Measurements from ENCODE around the gene ZBTB7C. TPM values are rescaled to one million over a fixed set of nuclear protein-coding genes. Genes with fewer than 3 reads are reported as not detected.

Gene ZBTB7C
- total RNA-seq, 1 experiment from 2014 or later = 0.33 TPM

- H3K4me1 Mint-ChIP-seq = peaks cover 4 to 5% of the 10 kb centered on the region in 2 experiments
- Histone ChIP-seq H4K20me1 (ENCODE audit: control insufficient read depth, insufficient read depth, insufficient read length) (no peaks in the 10 kb centered on the region), H3K23ac (ENCODE audit: insufficient read length, low read depth, low read length) (no peak overlapping the region), H2AK5ac (ENCODE audit: insufficient read length, low read length) (no peak overlapping the region), H4K5ac (ENCODE audit: insufficient read length, low read depth, low read length) (no peak overlapping the region), H3K79me2 (ENCODE audit: insufficient read depth, low read length) (no peaks in the 10 kb centered on the region), H3K27ac (ENCODE audit: insufficient read length, low read depth, low read length) (no peak overlapping the region), H3K23me2 (ENCODE audit: insufficient read length, low read depth, low read length, poor library complexity, severe bottlenecking) (no peaks in the 10 kb centered on the region), H2AFZ (ENCODE audit: low read length) (no peak overlapping the region), H3K9ac (ENCODE audit: extremely low read depth, insufficient read length, low read length) (no peak overlapping the region), H3K79me1 (ENCODE audit: insufficient read depth, low read depth, low read length, poor library complexity, severe bottlenecking) (no peaks in the 10 kb centered on the region), H2BK120ac (ENCODE audit: low read depth, low read length, poor library complexity, severe bottlenecking) (no peak overlapping the region), H2BK5ac (ENCODE audit: insufficient read length, low read length) (no peak overlapping the region), H3T11ph (ENCODE audit: low read length) (no peak overlapping the region), H4K8ac (replicated peaks; ENCODE audit: insufficient read length, low read depth, low read length) (no peak overlapping the region), H2BK20ac (ENCODE audit: low read depth, low read length, poor library complexity, severe bottlenecking) (no peak overlapping the region), H3K56ac (ENCODE audit: insufficient read length, low read depth, low read length) (no peak overlapping the region), H3K4me2 (ENCODE audit: insufficient read depth, insufficient read length, low read length) (no peak overlapping the region), H4K91ac (ENCODE audit: insufficient read length, low read depth, low read length) (no peak overlapping the region), H3K4ac (ENCODE audit: low read depth, low read length) (no peak overlapping the region), H2BK12ac (ENCODE audit: insufficient read length, low read depth, low read length) (no peak overlapping the region), H3K14ac (ENCODE audit: insufficient read depth, low read length) (no peak overlapping the region), H3K18ac (ENCODE audit: insufficient read length, low read depth, low read length) (no peak overlapping the region), H3K9me3 (ENCODE audit: control insufficient read depth, low read depth, low read length) (no peaks in the 10 kb centered on the region), H3K4me1 (ENCODE audit: insufficient read depth, low read length) (no peaks in the 10 kb centered on the region), H3K27me3 (ENCODE audit: insufficient read depth, low read length) (no peaks in the 10 kb centered on the region), H2BK15ac (ENCODE audit: low read depth, low read length) (no peak overlapping the region)
- no peak for TF ChIP-seq CTCF (conservative IDR thresholded peaks at IDR 0.05)
- H3K27me3 Mint-ChIP-seq (ENCODE audit: low read depth) = peaks cover 2% of the 10 kb centered on the region
- no CpG with 5 or more reads among the region's 3 CpGs for WGBS (ENCODE audit: extremely low coverage, insufficient read length, low lambda C conversion rate)
- H3K27ac Mint-ChIP-seq = no peak overlapping the region
- H3K9me3 Mint-ChIP-seq = peaks cover 0 to 7% of the 10 kb centered on the region in 2 experiments; a peak in 4 of 5 replicates
- no peak for DNase-seq
- peaks cover 0 to 8% (median 0%) of the 10 kb centered on the region in 3 experiments; a peak in 3 of 7 replicates for H3K36me3 Mint-ChIP-seq (ENCODE audit: insufficient read depth in 1 of 3, low read depth in 3 of 3)
- no peak overlapping the region for H3K4me3 Mint-ChIP-seq
Observed at GRCh38 chr18:48252525-48252924, 156.7 kb downstream of the ZBTB7C start.

Data from H9 (cell line).